Natural killer cell (primary cell): Measurements from ENCODE around the gene DEPDC1B. TPM values are rescaled to one million over a fixed set of nuclear protein-coding genes. Genes with fewer than 3 reads are reported as not detected.
A peak's percentile ranks its signal among the peaks of the same experiment; 100 is the strongest.

Source experiments
- ATAC-seq, 3 donors: fragments of 150-1000 bp in 2 of 3; fragments of 200-7000 bp in 1 of 3; cut with Tn5 transposase; 1 replicate in 1 of 3; 2 replicates in 2 of 3; pipeline ENCODE4 v1.10.0; 2021; ENCODE audit warnings: mild to moderate bottlenecking in 2 of 3, moderate library complexity in 2 of 3
- DNase-seq, 2 donors: peaks; one replicate each; pipeline versions ENCODE4 v3.0.0 to v3.0.0-alpha.2; 2013 to 2021; ENCODE audit warnings: mixed read lengths in 1 of 2
- H3K27ac ChIP-seq: one replicate; pipeline ENCODE4 v1.5.1; 2013; ENCODE audit warnings: mild to moderate bottlenecking, low read length
- H3K27me3 ChIP-seq: one replicate; pipeline ENCODE4 v1.6.1; 2013; ENCODE audit warnings: low read length; ENCODE audit not compliant: control insufficient read depth, insufficient read depth
- H3K36me3 ChIP-seq: one replicate; pipeline ENCODE4 v1.6.1; 2013; ENCODE audit warnings: low read length; ENCODE audit not compliant: control insufficient read depth, insufficient read depth
- H3K4me1 ChIP-seq: one replicate; pipeline ENCODE4 v1.6.1; 2013; ENCODE audit warnings: low read length; ENCODE audit not compliant: control insufficient read depth, insufficient read depth
- H3K4me3 ChIP-seq: one replicate; pipeline ENCODE4 v1.5.1; 2013; ENCODE audit warnings: low read length
- H3K9me3 ChIP-seq: one replicate; pipeline ENCODE4 v1.6.1; 2013; ENCODE audit warnings: low read length; ENCODE audit not compliant: control insufficient read depth, insufficient read depth
- H3K27ac Mint-ChIP-seq, 2 donors: one replicate each; pipeline ENCODE4 v1.8.0; 2022; ENCODE audit warnings: mild to moderate bottlenecking in 2 of 2, mixed read lengths in 2 of 2, moderate library complexity in 1 of 2
- H3K27me3 Mint-ChIP-seq, 2 donors: one replicate each; pipeline ENCODE4 v1.8.0; 2022; ENCODE audit warnings: low read depth in 2 of 2, mixed read lengths in 2 of 2
- H3K36me3 Mint-ChIP-seq: one replicate; pipeline ENCODE4 v1.8.0; 2022; ENCODE audit warnings: mixed read lengths
- H3K4me1 Mint-ChIP-seq, 2 donors: one replicate each; pipeline ENCODE4 v1.8.0; 2022; ENCODE audit warnings: mixed read lengths in 2 of 2
- H3K4me3 Mint-ChIP-seq: one replicate; pipeline ENCODE4 v1.8.0; 2022; ENCODE audit warnings: mild to moderate bottlenecking, moderate library complexity, mixed read lengths
- H3K9me3 Mint-ChIP-seq, 2 donors: one replicate each; pipeline ENCODE4 v1.8.0; 2022; ENCODE audit warnings: mixed read lengths in 2 of 2
- CTCF ChIP-seq: fragments of 200-600 bp; IDR thresholded peaks from one replicate; pipeline ENCODE4 v1.8.0; 2022; ENCODE audit warnings: antibody characterized with exemption
- WGBS: methylation state at CpG from one replicate; pipeline ENCODE4 v1.1.7; 2013; ENCODE audit warnings: missing lambda C conversion rate; ENCODE audit not compliant: insufficient coverage; 5-methylcytosine and 5-hydroxymethylcytosine counted together
- intact Hi-C: fragments of 100-400 bp; cut with micrococcal nuclease; formaldehyde crosslinking; loops from one replicate; pipeline ENCODE4 v1.14.2; 2022
- total RNA-seq, 4 donors: library from RNA; stranded (reverse); fragments of 120-200 nt in 1 of 4; gene quantifications; one replicate each; pipeline versions ENCODE4 v1.2.3 to v1.2.4, GENCODE V29; 2013 to 2022

DEPDC1B gene
- total RNA-seq, 3 donors from 2014 or later (not counting 1 experiment from before 2014, with no cell fraction given): 1.2 to 1.3 (median 1.2) TPM

- Mint-ChIP-seq H3K9me3 (no peaks in the 10 kb centered on the region), H3K4me3 (no peak overlapping the region), H3K4me1 (no peaks in the 10 kb centered on the region), H3K27me3 (no peaks in the 10 kb centered on the region), H3K27ac (no peak overlapping the region), H3K36me3 (no peaks in the 10 kb centered on the region)
- no peaks in the 10 kb centered on the region for H3K9me3 ChIP-seq
- H3K27ac ChIP-seq: no peak overlapping the region
- intact Hi-C loops: no loop called here
- DNase-seq (no peak), ATAC-seq (no peak)
- no peak overlapping the region for H3K4me3 ChIP-seq
- no peak for TF ChIP-seq CTCF
- WGBS: 100% methylated on average over 1 of the region's 1 CpG
- no peaks in the 10 kb centered on the region for H3K27me3 ChIP-seq
- H3K36me3 ChIP-seq: no peaks in the 10 kb centered on the region
- H3K4me1 ChIP-seq: no peaks in the 10 kb centered on the region
These were observed 11.0 kb downstream of the DEPDC1B start for GRCh38 chr5:60688980-60689379.

- Mint-ChIP-seq H3K4me3 (no peak overlapping the region), H3K27me3 (no peaks in the 10 kb centered on the region), H3K4me1 (no peaks in the 10 kb centered on the region), H3K27ac (no peak overlapping the region), H3K9me3 (no peaks in the 10 kb centered on the region), H3K36me3 (no peaks in the 10 kb centered on the region)
- H3K4me1 ChIP-seq: no peaks in the 10 kb centered on the region
- H3K4me3 ChIP-seq: no peak overlapping the region
- H3K36me3 ChIP-seq: no peaks in the 10 kb centered on the region
- DNase-seq (peak in 1 of 2 donors; percentile 33), ATAC-seq (peak; percentile 57 to 63 (median 57))
- intact Hi-C loops: no loop called here
- no peaks in the 10 kb centered on the region for H3K27me3 ChIP-seq
- no peaks in the 10 kb centered on the region for H3K9me3 ChIP-seq
- TF ChIP-seq CTCF: no peak
- WGBS: 83% methylated on average over 3 of the region's 3 CpGs
- no peak overlapping the region for H3K27ac ChIP-seq
These were observed 11.8 kb downstream of the DEPDC1B start for GRCh38 chr5:60687927-60688720.

GRCh38 chr5:60686157-60686556, 13.8 kb downstream of the DEPDC1B start:
- intact Hi-C loops: no loop called here
- ATAC-seq: no peak
- no peaks in the 10 kb centered on the region for H3K4me1 ChIP-seq
- Mint-ChIP-seq H3K4me3 (no peak overlapping the region), H3K4me1 (no peaks in the 10 kb centered on the region), H3K36me3 (no peaks in the 10 kb centered on the region), H3K9me3 (no peaks in the 10 kb centered on the region), H3K27me3 (no peaks in the 10 kb centered on the region), H3K27ac (no peak overlapping the region)
- H3K9me3 ChIP-seq: no peaks in the 10 kb centered on the region
- no peak overlapping the region for H3K27ac ChIP-seq
- H3K36me3 ChIP-seq: no peaks in the 10 kb centered on the region
- no peak for DNase-seq
- WGBS: 96% methylated on average over 4 of the region's 4 CpGs
- no peak for TF ChIP-seq CTCF
- H3K4me3 ChIP-seq: no peak overlapping the region
- no peaks in the 10 kb centered on the region for H3K27me3 ChIP-seq

GRCh38 chr5:60685700-60686099, 14.3 kb downstream of the DEPDC1B start:
- ATAC-seq (no peak), DNase-seq (no peak)
- Histone ChIP-seq H3K27ac (no peak overlapping the region), H3K27me3 (no peaks in the 10 kb centered on the region), H3K4me1 (no peaks in the 10 kb centered on the region), H3K36me3 (no peaks in the 10 kb centered on the region), H3K9me3 (no peaks in the 10 kb centered on the region), H3K4me3 (no peak overlapping the region)
- H3K27me3 Mint-ChIP-seq: no peaks in the 10 kb centered on the region
- TF ChIP-seq CTCF: no peak
- WGBS: 62% methylated on average over 1 of the region's 2 CpGs
- intact Hi-C loops: no loop called here
- H3K4me3 Mint-ChIP-seq: no peak overlapping the region
- H3K9me3 Mint-ChIP-seq: no peaks in the 10 kb centered on the region
- H3K27ac Mint-ChIP-seq: no peak overlapping the region
- no peaks in the 10 kb centered on the region for H3K4me1 Mint-ChIP-seq
- H3K36me3 Mint-ChIP-seq: no peaks in the 10 kb centered on the region
